NCI-H510A (cell line): ENCODE measurements around the gene ADCY2.

Source experiments
- DNase-seq: peaks from one replicate; lab custom pipeline; 2025; lab: John Stamatoyannopoulos, UW

The ADCY2 gene

GRCh38 chr5:7828269-7828668 is 432.3 kb downstream of the ADCY2 start:
- DNase-seq: no peak

- DNase-seq: no peak
These were observed 439.0 kb downstream of the ADCY2 start for GRCh38 chr5:7834982-7835381.

GRCh38 chr5:7837403-7837802 is 441.5 kb downstream of the ADCY2 start:
- no peak for DNase-seq

- DNase-seq: no peak
These were observed 446.6 kb downstream of the ADCY2 start for GRCh38 chr5:7842531-7842930.

GRCh38 chr5:7844901-7845300 is 449.0 kb downstream of the ADCY2 start:
- no peak for DNase-seq

GRCh38 chr5:7845557-7845956 is 449.6 kb downstream of the ADCY2 start:
- no peak for DNase-seq

- no peak for DNase-seq
These were observed 450.4 kb downstream of the ADCY2 start for GRCh38 chr5:7846327-7846726.

- DNase-seq: no peak
These were observed 452.4 kb downstream of the ADCY2 start for GRCh38 chr5:7848296-7848695.

GRCh38 chr5:7849681-7850394 is 453.9 kb downstream of the ADCY2 start:
- DNase-seq: peak; percentile 29

GRCh38 chr5:7850395-7851239 is 454.7 kb downstream of the ADCY2 start, which contains the start of gene CFAP90:
Gene CFAP90 (minus strand): TSS chr5:7851133. CDS start chr5:7851021, 112 bp downstream.
- peak; percentile 72 for DNase-seq

- no peak for DNase-seq
These were observed 455.3 kb downstream of the ADCY2 start for GRCh38 chr5:7851240-7851592.

GRCh38 chr5:7851617-7852289 is 455.8 kb downstream of the ADCY2 start:
- DNase-seq: no peak

GRCh38 chr5:7852542-7852941 is 456.6 kb downstream of the ADCY2 start:
- DNase-seq: no peak

- DNase-seq: no peak
These were observed 457.1 kb downstream of the ADCY2 start for GRCh38 chr5:7852988-7853387.

- no peak for DNase-seq
These were observed 459.7 kb downstream of the ADCY2 start for GRCh38 chr5:7855611-7856010.

GRCh38 chr5:7856855-7857254 is 460.9 kb downstream of the ADCY2 start:
- DNase-seq: no peak

GRCh38 chr5:7857361-7857760 is 461.4 kb downstream of the ADCY2 start:
- DNase-seq: no peak

- no peak for DNase-seq
These were observed 462.1 kb downstream of the ADCY2 start for GRCh38 chr5:7857926-7858632.

- DNase-seq: no peak
These were observed 470.3 kb downstream of the ADCY2 start for GRCh38 chr5:7866196-7866595.

GRCh38 chr5:7867260-7867659 is 471.3 kb downstream of the ADCY2 start:
- DNase-seq: no peak

- DNase-seq: no peak
These were observed 472.5 kb downstream of the ADCY2 start for GRCh38 chr5:7868427-7868772.

GRCh38 chr5:7868773-7869473 is 473.0 kb downstream of the ADCY2 start, which contains the start of the genes FASTKD3 and MTRR:
Gene FASTKD3 (minus strand): TSS chr5:7869031. CDS start chr5:7868083, 948 bp downstream.
Gene MTRR (plus strand): TSS chr5:7869148. CDS start chr5:7870795, 1,647 bp downstream.
- DNase-seq: peak; percentile 90
